ENCODE data around the gene C3orf18.

DNA sequence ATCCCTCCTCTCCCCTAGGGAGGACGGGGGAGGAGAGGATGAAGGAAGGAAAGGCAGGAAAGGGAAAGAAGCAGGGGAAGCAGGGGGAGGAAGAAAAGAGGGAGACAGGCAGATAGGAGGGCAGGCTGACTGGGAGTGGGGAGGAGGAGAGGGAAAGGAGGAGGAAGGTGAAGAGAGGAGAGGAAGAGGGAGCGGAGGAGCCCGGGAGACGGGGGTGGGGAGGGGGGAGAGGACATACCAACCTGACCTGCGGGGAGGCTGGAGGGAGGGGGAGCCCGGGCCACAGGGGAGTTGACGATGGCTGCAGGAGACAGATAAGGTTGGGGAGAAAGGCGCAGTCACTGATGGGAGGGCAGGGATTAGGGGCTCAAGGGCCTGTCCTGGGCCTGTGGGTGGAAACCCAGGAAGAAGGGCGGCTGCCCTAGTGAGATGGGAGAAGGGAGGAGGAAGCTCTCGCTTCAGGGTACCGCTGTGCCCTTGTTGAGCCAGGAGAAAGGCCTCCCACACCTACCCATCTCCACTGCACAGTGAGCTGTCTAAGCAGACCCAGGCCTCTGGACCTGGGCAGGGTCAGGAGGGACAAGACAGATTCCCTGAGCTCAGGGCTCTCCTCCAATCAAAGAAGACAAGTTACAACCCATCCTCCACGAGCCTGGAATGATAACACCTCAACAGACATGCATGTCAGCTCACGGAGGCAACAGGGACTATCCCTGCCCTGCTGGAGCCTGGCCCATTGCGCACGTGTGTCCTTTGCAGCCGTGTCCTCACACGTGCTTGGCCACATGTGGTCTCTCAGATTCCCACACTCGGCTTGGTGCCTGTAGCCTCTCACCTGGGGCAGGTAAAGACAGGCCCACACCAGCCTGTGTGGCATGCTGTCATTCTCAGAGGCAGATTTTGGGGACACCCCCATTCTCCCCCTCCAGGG lies 27.9 kb downstream of the C3orf18 start:
- TF ChIP-seq POLR2A (IDR thresholded peaks at IDR 0.05) (no peak), POLR2AphosphoS5 (IDR thresholded peaks at IDR 0.05; ENCODE audit: insufficient read depth in 1 of 2, low read depth in 1 of 2) (no peak)
- TF ChIP-seq, protein P1, sequence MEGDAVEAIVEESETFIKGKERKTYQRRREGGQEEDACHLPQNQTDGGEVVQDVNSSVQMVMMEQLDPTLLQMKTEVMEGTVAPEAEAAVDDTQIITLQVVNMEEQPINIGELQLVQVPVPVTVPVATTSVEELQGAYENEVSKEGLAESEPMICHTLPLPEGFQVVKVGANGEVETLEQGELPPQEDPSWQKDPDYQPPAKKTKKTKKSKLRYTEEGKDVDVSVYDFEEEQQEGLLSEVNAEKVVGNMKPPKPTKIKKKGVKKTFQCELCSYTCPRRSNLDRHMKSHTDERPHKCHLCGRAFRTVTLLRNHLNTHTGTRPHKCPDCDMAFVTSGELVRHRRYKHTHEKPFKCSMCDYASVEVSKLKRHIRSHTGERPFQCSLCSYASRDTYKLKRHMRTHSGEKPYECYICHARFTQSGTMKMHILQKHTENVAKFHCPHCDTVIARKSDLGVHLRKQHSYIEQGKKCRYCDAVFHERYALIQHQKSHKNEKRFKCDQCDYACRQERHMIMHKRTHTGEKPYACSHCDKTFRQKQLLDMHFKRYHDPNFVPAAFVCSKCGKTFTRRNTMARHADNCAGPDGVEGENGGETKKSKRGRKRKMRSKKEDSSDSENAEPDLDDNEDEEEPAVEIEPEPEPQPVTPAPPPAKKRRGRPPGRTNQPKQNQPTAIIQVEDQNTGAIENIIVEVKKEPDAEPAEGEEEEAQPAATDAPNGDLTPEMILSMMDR (IDR thresholded peaks at IDR 0.05) = no peak

All from vagina (tissue), 2 donors.